ENCODE data around the gene KRTAP26-1.

The KRTAP26-1 gene

GRCh38 chr21:30320215-30320614 is at the start of gene KRTAP26-1:
TSS of gene KRTAP26-1 (minus strand) at chr21:30320315. CDS start at chr21:30320035, 280 bp downstream.
- no peak for DNase-seq

- no peak for DNase-seq
Measured at GRCh38 chr21:30355906-30356305, 35.8 kb upstream of the KRTAP26-1 start.

GRCh38 chr21:30354308-30355005 is 34.3 kb upstream of the KRTAP26-1 start:
- no peak for DNase-seq

GRCh38 chr21:30351534-30351933 is 31.4 kb upstream of the KRTAP26-1 start:
- no peak for DNase-seq

GRCh38 chr21:30349572-30349971 is 29.5 kb upstream of the KRTAP26-1 start:
- DNase-seq = no peak

- DNase-seq = no peak
Measured at GRCh38 chr21:30348506-30348905, 28.4 kb upstream of the KRTAP26-1 start, which contains the start of gene KRTAP23-1. TSS of gene KRTAP23-1 (minus strand) at chr21:30348606. CDS start at chr21:30348606, 0 bp downstream.

- DNase-seq = no peak
Measured at GRCh38 chr21:30345014-30345413, 24.9 kb upstream of the KRTAP26-1 start.

GRCh38 chr21:30340714-30341573 is 20.8 kb upstream of the KRTAP26-1 start:
- DNase-seq = no peak

- no peak for DNase-seq
Measured at GRCh38 chr21:30338717-30339116, 18.6 kb upstream of the KRTAP26-1 start.

- DNase-seq = no peak
Measured at GRCh38 chr21:30337772-30338171, 17.7 kb upstream of the KRTAP26-1 start.

GRCh38 chr21:30337276-30337744 is 17.2 kb upstream of the KRTAP26-1 start, which contains the start of gene KRTAP27-1:
TSS of gene KRTAP27-1 (minus strand) at chr21:30337694. CDS start at chr21:30337668, 26 bp downstream.
- DNase-seq = no peak

- no peak for DNase-seq
Measured at GRCh38 chr21:30336596-30336995, 16.5 kb upstream of the KRTAP26-1 start.

GRCh38 chr21:30333736-30334135 is 13.6 kb upstream of the KRTAP26-1 start:
- no peak for DNase-seq

GRCh38 chr21:30332681-30333080 is 12.6 kb upstream of the KRTAP26-1 start:
- no peak for DNase-seq

- no peak for DNase-seq
Measured at GRCh38 chr21:30329203-30329875, 9.2 kb upstream of the KRTAP26-1 start.

GRCh38 chr21:30326390-30326789 is 6.3 kb upstream of the KRTAP26-1 start:
- DNase-seq = no peak

- no peak for DNase-seq
Measured at GRCh38 chr21:30315701-30316100, 4.4 kb downstream of the KRTAP26-1 start.

- DNase-seq = no peak
Measured at GRCh38 chr21:30306884-30307283, 13.2 kb downstream of the KRTAP26-1 start.

GRCh38 chr21:30305136-30305535 is 15.0 kb downstream of the KRTAP26-1 start:
- no peak for DNase-seq

- DNase-seq = no peak
Measured at GRCh38 chr21:30289215-30289614, 30.9 kb downstream of the KRTAP26-1 start, which contains the start of gene KRTAP25-1. TSS of gene KRTAP25-1 (minus strand) at chr21:30289514. CDS start at chr21:30289490, 24 bp downstream.

GRCh38 chr21:30282850-30283249 is 37.3 kb downstream of the KRTAP26-1 start, which contains the start of gene KRTAP24-1:
TSS of gene KRTAP24-1 (minus strand) at chr21:30282950. CDS start at chr21:30282932, 18 bp downstream.
- no peak for DNase-seq

- DNase-seq = no peak
Measured at GRCh38 chr21:30271611-30272010, 48.5 kb downstream of the KRTAP26-1 start.

GRCh38 chr21:30271156-30271555 is 49.0 kb downstream of the KRTAP26-1 start:
- no peak for DNase-seq

All from amniotic stem cell (primary cell).